ENCODE data around the gene FMO4.

The FMO4 gene

GRCh38 chr1:171346881-171347280 is 32.9 kb downstream of the FMO4 start:
- TF ChIP-seq MYC (IDR thresholded peaks at IDR 0.05; ENCODE audit: low read depth, low read length) = no peak
- TF ChIP-seq MAX (IDR thresholded peaks at IDR 0.05; ENCODE audit: low read depth, low read length) = no peak
- no peak for TF ChIP-seq POLR2A (IDR thresholded peaks at IDR 0.05; ENCODE audit: extremely low read depth, insufficient read length)
- no peak for TF ChIP-seq CTCF (IDR thresholded peaks at IDR 0.05; ENCODE audit: low read depth, low read length)
- H3K4me3 ChIP-seq (ENCODE audit: low read depth, low read length) = no peak overlapping the region
- no peak for DNase-seq (ENCODE audit: low read depth)

- TF ChIP-seq MYC (IDR thresholded peaks at IDR 0.05; ENCODE audit: low read depth, low read length) = no peak
- no peak for TF ChIP-seq POLR2A (IDR thresholded peaks at IDR 0.05; ENCODE audit: extremely low read depth, insufficient read length)
- TF ChIP-seq MAX (IDR thresholded peaks at IDR 0.05; ENCODE audit: low read depth, low read length) = no peak
- TF ChIP-seq CTCF (IDR thresholded peaks at IDR 0.05; ENCODE audit: low read depth, low read length) = no peak
- DNase-seq (ENCODE audit: low read depth) = no peak
Measured at GRCh38 chr1:171350594-171350993, 36.6 kb downstream of the FMO4 start.

DNA sequence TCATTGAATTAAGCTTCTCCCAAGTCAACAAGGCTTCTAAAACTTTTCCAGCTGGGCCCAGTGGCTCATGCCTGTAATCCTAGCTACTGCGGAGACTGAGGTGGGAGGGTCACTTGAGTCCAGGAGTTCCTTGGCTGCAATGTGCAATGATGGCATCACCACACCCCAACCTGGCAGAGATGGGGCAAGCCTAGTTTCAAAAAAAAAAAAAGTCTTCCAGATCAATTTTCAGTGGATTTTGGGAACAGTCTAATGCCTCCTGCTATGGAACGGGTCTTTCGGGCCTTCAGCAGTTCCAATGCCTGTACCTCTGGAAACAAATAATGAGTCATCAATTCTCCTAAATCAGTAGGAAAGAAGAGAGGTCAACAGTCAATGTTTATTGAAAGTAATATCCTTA is 38.0 kb downstream of the FMO4 start:
- no peak for TF ChIP-seq POLR2A (IDR thresholded peaks at IDR 0.05; ENCODE audit: extremely low read depth, insufficient read length)
- TF ChIP-seq MYC (IDR thresholded peaks at IDR 0.05; ENCODE audit: low read depth, low read length) = no peak
- TF ChIP-seq CTCF (IDR thresholded peaks at IDR 0.05; ENCODE audit: low read depth, low read length) = no peak
- TF ChIP-seq MAX (IDR thresholded peaks at IDR 0.05; ENCODE audit: low read depth, low read length) = no peak
- no peak for DNase-seq (ENCODE audit: low read depth)
- no peak overlapping the region for H3K4me3 ChIP-seq (ENCODE audit: low read depth, low read length)

More at GRCh38 chr1:171350594-171350993, 36.6 kb downstream of the FMO4 start:
- no peak overlapping the region for H3K4me3 ChIP-seq (ENCODE audit: low read depth, low read length)

GRCh38 chr1:171352554-171352953 is 38.6 kb downstream of the FMO4 start:
- H3K4me3 ChIP-seq (ENCODE audit: low read depth, low read length) = no peak overlapping the region
- TF ChIP-seq MAX (IDR thresholded peaks at IDR 0.05; ENCODE audit: low read depth, low read length) = no peak
- no peak for TF ChIP-seq POLR2A (IDR thresholded peaks at IDR 0.05; ENCODE audit: extremely low read depth, insufficient read length)
- no peak for TF ChIP-seq CTCF (IDR thresholded peaks at IDR 0.05; ENCODE audit: low read depth, low read length)
- no peak for TF ChIP-seq MYC (IDR thresholded peaks at IDR 0.05; ENCODE audit: low read depth, low read length)
- DNase-seq (ENCODE audit: low read depth) = no peak

DNA sequence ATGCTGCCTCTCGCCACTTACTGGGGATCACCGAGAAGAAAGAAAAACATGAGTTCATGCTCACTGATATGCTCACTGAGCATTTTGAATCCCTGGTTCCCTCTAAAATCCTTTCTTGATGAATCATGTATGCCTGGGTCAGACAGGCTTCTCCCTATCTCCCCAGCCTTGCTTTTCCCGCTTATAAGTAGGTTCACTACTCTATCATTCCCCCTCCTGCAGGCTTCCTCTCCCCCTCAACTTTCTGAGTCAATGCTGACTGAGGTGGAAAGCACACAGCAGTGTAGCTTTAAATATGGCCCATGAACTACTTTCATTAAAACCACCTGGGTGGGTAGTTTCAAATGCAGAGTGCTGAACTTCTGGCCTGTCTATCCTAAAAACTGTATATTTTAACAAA is 41.7 kb downstream of the FMO4 start:
- no peak for DNase-seq (ENCODE audit: low read depth)
- H3K4me3 ChIP-seq (ENCODE audit: low read depth, low read length) = no peak overlapping the region

More for the DNA sequence above, 41.7 kb downstream of the FMO4 start:
- TF ChIP-seq CTCF (IDR thresholded peaks at IDR 0.05; ENCODE audit: low read depth, low read length) (no peak), MAX (IDR thresholded peaks at IDR 0.05; ENCODE audit: low read depth, low read length) (no peak), POLR2A (IDR thresholded peaks at IDR 0.05; ENCODE audit: extremely low read depth, insufficient read length) (no peak), MYC (IDR thresholded peaks at IDR 0.05; ENCODE audit: low read depth, low read length) (no peak)
